ENCODE measurements around the gene TMEM178B. TPM values are rescaled to one million over a fixed set of nuclear protein-coding genes. Genes with fewer than 3 reads are reported as not detected.
"Not testable (repeated sequence)": the region's sequence is repeated elsewhere in the genome, so short reads cannot be mapped to it uniquely, and the experiment has no call there.

Gene TMEM178B
- total RNA-seq, 4 donors from 2014 or later: 1.3 to 1.8 (median 1.5) TPM

DNA sequence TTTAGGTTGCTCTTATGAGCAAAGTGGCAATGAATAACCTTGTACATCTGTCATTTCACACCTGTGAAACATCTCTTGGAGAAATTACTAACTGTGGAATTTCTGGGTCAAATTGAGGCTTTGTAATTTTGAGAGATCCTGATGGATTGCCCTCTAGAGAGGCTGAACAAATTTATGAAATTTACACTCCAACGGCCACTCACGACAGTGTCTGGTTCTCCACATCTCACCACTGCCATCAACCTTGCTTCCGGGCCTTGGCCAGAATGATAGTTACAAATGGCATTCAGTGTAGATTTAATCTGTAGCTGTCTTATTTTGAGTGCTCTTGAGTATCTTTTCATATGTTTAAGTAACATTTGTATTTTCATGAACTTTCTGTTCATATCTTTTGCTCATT is 117.4 kb downstream of the TMEM178B start:
- in situ Hi-C loops (cut with MboI; ENCODE audit: low sequenced_read_pairs in 4 of 4): no loop called here
- DNase-seq (no peak), ATAC-seq (no peak)

GRCh38 chr7:141193066-141193465 is 119.2 kb downstream of the TMEM178B start:
- Histone ChIP-seq H3K36me3 (no peaks in the 10 kb centered on the region), H3K27ac (no peak overlapping the region), H3K4me3 (no peak overlapping the region), H3K9me3 (no peaks in the 10 kb centered on the region), H3K4me1 (peaks cover 0 to 11% of the 10 kb centered on the region in 2 donors), H3K27me3 (no peaks in the 10 kb centered on the region)
- in situ Hi-C loops (cut with MboI; ENCODE audit: low sequenced_read_pairs in 4 of 4): no loop called here
- DNase-seq: no peak
- intact Hi-C loops (cut with DNase I; ENCODE audit: low total_unique reads): no loop called here
- TF ChIP-seq POLR2A (IDR thresholded peaks at IDR 0.05): no peak
- no peak for TF ChIP-seq CTCF (IDR thresholded peaks at IDR 0.05 in 4 of 5, conservative IDR thresholded peaks at IDR 0.05 in 1 of 5)
- no peak for ATAC-seq

More for the DNA sequence above, 117.4 kb downstream of the TMEM178B start:
- intact Hi-C loops (cut with DNase I; ENCODE audit: low total_unique reads): no loop called here
- no peaks in the 10 kb centered on the region for H3K27me3 ChIP-seq
- H3K4me3 ChIP-seq: no peak overlapping the region
- TF ChIP-seq POLR2A (IDR thresholded peaks at IDR 0.05) (no peak), CTCF (IDR thresholded peaks at IDR 0.05 in 4 of 5, conservative IDR thresholded peaks at IDR 0.05 in 1 of 5) (no peak)
- H3K9me3 ChIP-seq: no peaks in the 10 kb centered on the region
- no peaks in the 10 kb centered on the region for H3K36me3 ChIP-seq
- peaks cover 0 to 2% of the 10 kb centered on the region in 2 donors for H3K4me1 ChIP-seq
- no peak overlapping the region for H3K27ac ChIP-seq

- DNase-seq; H3K9me3 ChIP-seq; H3K4me3 ChIP-seq; H3K27me3 ChIP-seq; in situ Hi-C loops (cut with MboI; ENCODE audit: low sequenced_read_pairs in 4 of 4); intact Hi-C loops (cut with DNase I; ENCODE audit: low total_unique reads); H3K36me3 ChIP-seq; H3K27ac ChIP-seq; ATAC-seq: not testable (repeated sequence)
- H3K4me1 ChIP-seq: peaks cover 0 to 11% of the 10 kb centered on the region in 2 donors
Observed at GRCh38 chr7:141195722-141196121, 121.9 kb downstream of the TMEM178B start.

DNA sequence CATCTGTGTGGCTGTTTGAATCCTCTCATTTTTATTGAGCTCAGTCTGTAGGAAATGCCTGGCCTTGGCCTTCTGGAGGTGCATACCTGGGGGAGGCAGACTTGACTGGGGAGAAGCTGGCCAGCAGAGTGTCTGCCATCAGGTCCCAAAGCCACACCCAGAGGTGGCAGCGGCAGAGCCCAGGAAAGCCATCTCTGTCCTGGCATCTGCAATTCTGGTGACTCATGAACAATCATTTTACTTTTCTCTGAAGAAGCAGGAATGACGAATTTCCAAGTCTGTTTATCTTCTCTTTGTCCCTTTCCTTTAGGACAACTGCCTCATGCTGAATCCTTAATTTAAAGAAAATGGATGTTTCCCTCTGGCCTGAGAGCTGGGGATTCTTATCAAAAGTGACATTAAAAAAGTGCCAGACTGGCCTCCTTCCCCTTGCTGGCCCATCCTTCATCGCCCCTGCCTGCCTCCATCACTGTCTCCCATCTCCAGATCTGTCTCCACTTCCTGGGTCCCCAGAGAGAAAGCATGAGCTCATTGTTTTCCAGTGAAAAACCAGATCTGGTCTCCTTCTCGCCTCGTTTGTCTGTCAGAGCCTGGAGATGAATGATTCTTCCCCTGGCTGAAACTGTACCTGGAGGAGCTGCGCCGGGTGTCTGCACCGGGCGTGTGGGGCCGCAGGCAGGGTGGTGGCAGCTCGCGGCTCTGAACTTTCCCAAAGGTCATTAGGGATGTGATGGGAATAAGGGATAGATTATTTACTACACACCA is 124.5 kb downstream of the TMEM178B start:
- no peak for ATAC-seq
- intact Hi-C loops (cut with DNase I; ENCODE audit: low total_unique reads): no loop called here
- Histone ChIP-seq H3K36me3 (no peaks in the 10 kb centered on the region), H3K9me3 (no peaks in the 10 kb centered on the region), H3K27ac (no peak overlapping the region), H3K4me1 (peaks cover 0 to 11% of the 10 kb centered on the region in 2 donors), H3K27me3 (no peaks in the 10 kb centered on the region), H3K4me3 (no peak overlapping the region)
- in situ Hi-C loops (cut with MboI; ENCODE audit: low sequenced_read_pairs in 4 of 4): no loop called here
- no peak for TF ChIP-seq CTCF (IDR thresholded peaks at IDR 0.05 in 4 of 5, conservative IDR thresholded peaks at IDR 0.05 in 1 of 5)
- TF ChIP-seq POLR2A (IDR thresholded peaks at IDR 0.05): no peak
- no peak for DNase-seq

DNA sequence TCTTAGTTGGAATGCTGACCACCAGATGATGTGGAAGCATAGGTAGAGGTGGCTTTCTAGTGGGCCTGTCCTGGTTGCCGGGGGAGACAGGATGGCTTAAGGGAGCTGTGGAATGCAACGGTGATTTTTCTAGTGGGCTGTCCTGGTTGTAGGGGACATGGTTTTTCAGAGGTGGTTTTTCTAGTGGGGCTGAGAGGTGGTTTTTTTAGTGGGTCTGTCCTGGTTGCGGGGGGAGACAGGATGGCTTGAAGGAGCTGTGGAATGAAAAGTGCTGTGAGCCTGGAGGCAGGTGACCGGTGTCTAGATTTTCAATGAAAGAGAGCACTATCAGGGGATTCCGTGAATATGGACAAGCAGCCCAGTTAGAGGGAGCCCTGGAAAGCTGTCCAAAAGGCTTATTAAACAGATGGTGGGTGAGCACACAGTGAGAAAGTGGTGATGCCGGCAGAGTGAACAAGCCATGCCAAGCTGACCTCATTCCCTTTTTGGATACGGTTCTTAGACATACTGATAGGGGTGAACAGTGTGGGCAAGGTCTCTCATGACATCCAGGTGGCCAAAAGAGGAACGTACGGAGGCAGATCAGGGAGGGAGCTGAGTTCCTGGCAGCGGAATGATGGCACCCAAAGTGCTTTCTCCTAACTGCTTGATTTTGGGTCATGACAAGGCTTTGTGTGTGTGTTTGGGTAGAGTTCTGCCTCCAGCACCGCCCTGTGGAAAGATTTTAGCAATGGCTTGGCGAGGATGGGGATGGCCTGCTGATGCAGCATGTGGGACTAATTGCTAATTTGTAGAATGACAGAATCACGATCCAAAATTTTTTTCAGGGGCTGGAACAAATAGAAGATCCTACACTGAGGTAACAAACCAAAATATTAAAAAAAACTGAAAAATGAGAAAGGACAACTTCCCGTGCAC is 126.6 kb downstream of the TMEM178B start:
- DNase-seq (no peak), ATAC-seq (no peak)
- no peak overlapping the region for H3K4me3 ChIP-seq
- no peaks in the 10 kb centered on the region for H3K9me3 ChIP-seq
- H3K36me3 ChIP-seq: no peaks in the 10 kb centered on the region
- no peak for TF ChIP-seq POLR2A (IDR thresholded peaks at IDR 0.05)
- TF ChIP-seq CTCF (IDR thresholded peaks at IDR 0.05 in 4 of 5, conservative IDR thresholded peaks at IDR 0.05 in 1 of 5): no peak
- intact Hi-C loops (cut with DNase I; ENCODE audit: low total_unique reads): no loop called here
- H3K27me3 ChIP-seq: no peaks in the 10 kb centered on the region
- no peak overlapping the region for H3K27ac ChIP-seq
- in situ Hi-C loops (cut with MboI; ENCODE audit: low sequenced_read_pairs in 4 of 4): no loop called here
- H3K4me1 ChIP-seq: peaks cover 0 to 11% of the 10 kb centered on the region in 2 donors
